Right atrium auricular region (tissue), 2 donors: ENCODE data around the gene DGKZ. TPM values are rescaled to one million over a fixed set of nuclear protein-coding genes. Genes with fewer than 3 reads are reported as not detected.

Experiments used
- DNase-seq: peaks from one replicate; pipeline ENCODE4 v3.0.0-alpha.2; 2019; ENCODE audit warnings: low spot score
- H3K27ac ChIP-seq, 2 donors: fragments of 200-600 bp; sonication (generic); 1 replicate in 1 of 2; 2 replicates in 1 of 2; pipeline ENCODE4 v1.5.1; 2016 to 2019
- H3K27me3 ChIP-seq, 2 donors: fragments of 200-600 bp; sonication (generic); one replicate each; pipeline versions ENCODE4 v1.5.1 to v1.6.0; 2017 to 2019
- H3K36me3 ChIP-seq: fragments of 200-600 bp; sonication (generic); one replicate; pipeline ENCODE4 v1.5.1; 2016
- H3K4me1 ChIP-seq, 2 donors: fragments of 200-600 bp; sonication (generic); one replicate each; pipeline versions ENCODE4 v1.5.1 to v1.6.0; 2017 to 2019
- H3K4me3 ChIP-seq, 2 donors: fragments of 200-600 bp; sonication (generic); 1 replicate in 1 of 2; 2 replicates in 1 of 2; pipeline ENCODE4 v1.5.1; 2017 to 2019; ENCODE audit warnings: mild to moderate bottlenecking in 1 of 2, moderate library complexity in 1 of 2
- H3K9me3 ChIP-seq, 2 donors: fragments of 200-600 bp; sonication (generic); one replicate each; pipeline ENCODE4 v1.5.1; 2019
- CTCF ChIP-seq, 2 donors: fragments of 200-600 bp; sonication (generic); IDR thresholded peaks; one replicate each; pipeline ENCODE4 v1.5.1; 2019; ENCODE audit warnings: antibody characterized with exemption in 2 of 2
- total RNA-seq, 2 donors: library from RNA; depleted of rRNA; stranded (reverse); fragments of >200 nt; gene quantifications; one replicate each; pipeline ENCODE4 v1.1.0, GENCODE V29; 2016

The DGKZ gene
- total RNA-seq, 2 donors from 2014 or later = 91.7 to 116 TPM

GRCh38 chr11:46345131-46345597 is 2.1 kb upstream of the DGKZ start:
- H3K36me3 ChIP-seq = no peaks in the 10 kb centered on the region
- no peaks in the 10 kb centered on the region for H3K27me3 ChIP-seq
- no peak for DNase-seq
- H3K27ac ChIP-seq = peak overlapping the region; percentile 61 to 77
- peak overlapping the region; percentile 33 to 45 for H3K4me3 ChIP-seq
- H3K4me1 ChIP-seq = peaks cover 0 to 85% of the 10 kb centered on the region in 2 donors
- no peaks in the 10 kb centered on the region for H3K9me3 ChIP-seq
- no peak for TF ChIP-seq CTCF (IDR thresholded peaks at IDR 0.05)

GRCh38 chr11:46345881-46346484 is 1.3 kb upstream of the DGKZ start:
- no peaks in the 10 kb centered on the region for H3K36me3 ChIP-seq
- no peak for TF ChIP-seq CTCF (IDR thresholded peaks at IDR 0.05)
- H3K27me3 ChIP-seq = no peaks in the 10 kb centered on the region
- no peak for DNase-seq
- peak overlapping the region; percentile 33 to 45 for H3K4me3 ChIP-seq
- peak overlapping the region; percentile 61 to 77 for H3K27ac ChIP-seq
- peaks cover 0 to 85% of the 10 kb centered on the region in 2 donors for H3K4me1 ChIP-seq
- no peaks in the 10 kb centered on the region for H3K9me3 ChIP-seq

GRCh38 chr11:46347637-46348311 is 511 bp downstream of the DGKZ start:
- Histone ChIP-seq H3K9me3 (no peaks in the 10 kb centered on the region), H3K4me1 (peaks cover 0 to 85% of the 10 kb centered on the region in 2 donors), H3K27me3 (no peaks in the 10 kb centered on the region), H3K36me3 (no peaks in the 10 kb centered on the region), H3K27ac (peak overlapping the region; percentile 78 to 87), H3K4me3 (peak overlapping the region; percentile 81 to 86)
- TF ChIP-seq CTCF (IDR thresholded peaks at IDR 0.05) = no peak
- no peak for DNase-seq

- no peak for DNase-seq
- H3K27ac ChIP-seq = peak overlapping the region; percentile 78 to 87
- peak overlapping the region; percentile 81 to 86 for H3K4me3 ChIP-seq
- H3K4me1 ChIP-seq = peaks cover 0 to 85% of the 10 kb centered on the region in 2 donors
- no peaks in the 10 kb centered on the region for H3K9me3 ChIP-seq
- TF ChIP-seq CTCF (IDR thresholded peaks at IDR 0.05) = no peak
- H3K36me3 ChIP-seq = no peaks in the 10 kb centered on the region
- H3K27me3 ChIP-seq = no peaks in the 10 kb centered on the region
These were observed 1.5 kb downstream of the DGKZ start for GRCh38 chr11:46348566-46349401.

GRCh38 chr11:46350695-46351094 is 3.4 kb downstream of the DGKZ start:
- Histone ChIP-seq H3K9me3 (no peaks in the 10 kb centered on the region), H3K27me3 (no peaks in the 10 kb centered on the region), H3K4me3 (no peak overlapping the region), H3K4me1 (peaks cover 0 to 78% of the 10 kb centered on the region in 2 donors), H3K27ac (peak overlapping the region; percentile 77 to 80), H3K36me3 (no peaks in the 10 kb centered on the region)
- no peak for DNase-seq
- TF ChIP-seq CTCF (IDR thresholded peaks at IDR 0.05) = no peak
